ENCODE results near the gene GNMT.
"Not testable (repeated sequence)": the region's sequence is repeated elsewhere in the genome, so short reads cannot be mapped to it uniquely, and the experiment has no call there.

Gene GNMT

DNA sequence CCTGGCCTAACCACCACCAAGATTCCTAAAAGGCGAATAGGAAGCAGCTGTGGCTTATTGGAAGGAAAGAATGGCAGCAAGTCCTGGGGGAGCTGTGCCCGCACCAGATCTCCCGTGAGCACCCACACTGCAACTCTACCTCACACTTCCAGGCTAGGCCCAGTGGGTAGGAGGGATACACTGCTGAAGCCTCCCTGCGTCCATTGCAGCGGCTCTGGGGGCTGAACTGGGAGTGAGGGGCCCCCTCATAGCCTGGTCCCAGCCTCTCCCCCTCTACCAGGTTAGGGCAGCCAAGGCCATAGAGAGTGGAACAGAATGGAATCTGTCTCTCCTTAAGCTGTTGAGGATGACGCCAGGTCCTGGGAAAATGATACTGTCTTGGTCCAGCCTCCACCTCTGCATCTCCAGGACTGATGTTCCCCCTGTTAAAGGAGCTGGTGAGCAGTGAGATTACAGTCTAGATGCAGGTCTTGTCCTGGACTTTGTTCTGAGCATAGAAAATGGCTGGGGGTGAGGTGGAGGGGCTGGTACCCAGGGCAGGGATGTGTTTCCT lies 20.0 kb upstream of the GNMT start:
- TF ChIP-seq, protein P1, sequence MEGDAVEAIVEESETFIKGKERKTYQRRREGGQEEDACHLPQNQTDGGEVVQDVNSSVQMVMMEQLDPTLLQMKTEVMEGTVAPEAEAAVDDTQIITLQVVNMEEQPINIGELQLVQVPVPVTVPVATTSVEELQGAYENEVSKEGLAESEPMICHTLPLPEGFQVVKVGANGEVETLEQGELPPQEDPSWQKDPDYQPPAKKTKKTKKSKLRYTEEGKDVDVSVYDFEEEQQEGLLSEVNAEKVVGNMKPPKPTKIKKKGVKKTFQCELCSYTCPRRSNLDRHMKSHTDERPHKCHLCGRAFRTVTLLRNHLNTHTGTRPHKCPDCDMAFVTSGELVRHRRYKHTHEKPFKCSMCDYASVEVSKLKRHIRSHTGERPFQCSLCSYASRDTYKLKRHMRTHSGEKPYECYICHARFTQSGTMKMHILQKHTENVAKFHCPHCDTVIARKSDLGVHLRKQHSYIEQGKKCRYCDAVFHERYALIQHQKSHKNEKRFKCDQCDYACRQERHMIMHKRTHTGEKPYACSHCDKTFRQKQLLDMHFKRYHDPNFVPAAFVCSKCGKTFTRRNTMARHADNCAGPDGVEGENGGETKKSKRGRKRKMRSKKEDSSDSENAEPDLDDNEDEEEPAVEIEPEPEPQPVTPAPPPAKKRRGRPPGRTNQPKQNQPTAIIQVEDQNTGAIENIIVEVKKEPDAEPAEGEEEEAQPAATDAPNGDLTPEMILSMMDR (IDR thresholded peaks at IDR 0.05) = no peak
- DNase-seq (ENCODE audit: low spot score) = no peak
- Histone ChIP-seq H3K4me3 (no peak overlapping the region), H3K27ac (no peak overlapping the region)

DNA sequence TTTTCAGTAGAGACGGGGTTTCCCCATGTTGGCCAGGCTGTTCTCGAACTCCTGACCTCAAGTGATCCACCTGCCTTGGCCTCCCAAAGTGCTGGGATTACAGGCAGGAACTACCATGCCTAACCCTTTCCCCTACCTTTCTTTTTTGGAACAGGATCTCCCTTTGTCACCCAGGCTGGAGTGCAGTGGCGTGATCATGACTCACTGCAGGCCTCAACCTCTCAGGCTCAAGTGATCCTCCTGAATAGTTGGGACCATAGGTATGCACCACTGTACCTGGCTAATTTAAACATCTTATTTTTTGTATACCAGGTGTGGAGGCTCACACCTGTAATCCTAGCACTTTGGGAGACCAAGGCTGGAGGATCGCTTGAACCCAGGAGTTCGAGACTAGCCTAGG lies 19.2 kb upstream of the GNMT start:
- not testable (repeated sequence) for H3K27ac ChIP-seq; DNase-seq (ENCODE audit: low spot score); H3K4me3 ChIP-seq

- Histone ChIP-seq H3K27ac (no peak overlapping the region), H3K4me3 (no peak overlapping the region)
- no peak for DNase-seq (ENCODE audit: low spot score)
- TF ChIP-seq, protein P1 (IDR thresholded peaks at IDR 0.05) = no peak
Measured at GRCh38 chr6:42942444-42942843, 18.1 kb upstream of the GNMT start.

GRCh38 chr6:42947950-42948349 lies 12.6 kb upstream of the GNMT start:
- TF ChIP-seq, protein P1 (IDR thresholded peaks at IDR 0.05) = no peak
- no peak for DNase-seq (ENCODE audit: low spot score)
- no peak overlapping the region for H3K4me3 ChIP-seq
- no peak overlapping the region for H3K27ac ChIP-seq

DNA sequence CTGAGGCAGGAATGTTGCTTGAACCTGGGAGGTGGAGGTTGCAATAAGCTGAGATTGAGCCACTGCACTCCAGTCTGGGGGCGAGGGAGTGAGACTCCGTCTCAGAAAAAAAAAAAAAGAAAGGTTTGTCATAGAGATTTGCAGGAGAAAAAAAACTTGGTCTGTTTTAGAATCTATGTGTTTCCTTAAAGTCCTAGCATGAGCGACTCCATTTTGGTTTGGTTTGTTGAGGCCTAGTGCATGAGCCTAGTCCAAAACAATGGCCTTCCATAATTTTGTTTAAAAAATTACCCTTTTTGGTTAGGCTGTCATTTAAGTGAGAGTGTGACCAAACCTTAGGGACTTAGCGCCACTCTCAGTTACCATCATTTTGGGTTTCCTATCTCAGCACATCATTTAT lies 8.2 kb upstream of the GNMT start:
- Histone ChIP-seq H3K4me3 (no peak overlapping the region), H3K27ac (no peak overlapping the region)
- TF ChIP-seq, protein P1 (IDR thresholded peaks at IDR 0.05) = no peak
- no peak for DNase-seq (ENCODE audit: low spot score)

DNA sequence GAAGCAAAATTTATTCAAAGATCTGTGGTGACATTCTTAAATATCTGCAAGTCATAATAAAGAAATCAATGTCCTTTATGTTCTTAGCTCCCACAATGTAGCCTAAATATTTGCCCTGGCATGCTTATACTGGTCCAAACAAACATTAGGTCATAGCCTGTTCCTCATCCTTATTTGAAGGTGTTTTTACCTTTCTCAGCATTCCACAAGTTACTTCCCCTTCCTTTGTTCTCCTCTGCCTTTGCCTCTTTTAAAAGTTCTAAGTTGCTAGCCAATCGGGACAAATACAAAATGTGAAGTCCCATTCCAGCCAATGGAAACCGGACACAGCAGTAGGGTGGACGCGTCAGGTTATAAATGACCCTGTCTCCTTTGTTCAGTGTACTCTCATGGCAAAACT lies 6.1 kb upstream of the GNMT start:
- H3K4me3 ChIP-seq; H3K27ac ChIP-seq; DNase-seq (ENCODE audit: low spot score): not testable (repeated sequence)

- Histone ChIP-seq H3K27ac (no peak overlapping the region), H3K4me3 (no peak overlapping the region)
- TF ChIP-seq, protein P1 (IDR thresholded peaks at IDR 0.05) = no peak
- DNase-seq (ENCODE audit: low spot score) = no peak
Measured at GRCh38 chr6:42958125-42958524, 2.4 kb upstream of the GNMT start.

DNA sequence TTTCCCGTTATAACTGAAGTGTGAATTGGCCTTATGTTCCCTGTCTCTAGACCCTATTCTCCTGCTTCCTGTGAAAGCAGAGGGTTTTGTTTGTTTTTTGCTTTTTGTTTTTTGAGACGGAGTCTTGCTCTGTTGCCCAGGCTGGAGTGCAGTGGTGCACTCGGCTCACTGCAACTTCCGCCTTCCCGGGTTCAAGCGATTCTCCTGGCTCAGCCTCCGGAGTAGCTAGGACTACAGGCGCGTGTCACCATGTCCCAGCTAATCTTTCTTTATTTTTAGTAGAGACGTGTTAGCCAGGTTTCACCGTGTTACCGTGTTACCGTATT lies 674 bp upstream of the GNMT start:
- no peak overlapping the region for H3K27ac ChIP-seq
- H3K4me3 ChIP-seq = peak overlapping the region; percentile 78
- TF ChIP-seq, protein P1 (IDR thresholded peaks at IDR 0.05) = no peak
- DNase-seq (ENCODE audit: low spot score) = no peak

Data from coronary artery (tissue), 2 donors.